Measurements from ENCODE around the gene GCFC2.

- no peak for TF ChIP-seq CTCF (IDR thresholded peaks at IDR 0.05 in 4 of 5, conservative IDR thresholded peaks at IDR 0.05 in 1 of 5)
- no peak for TF ChIP-seq POLR2A (IDR thresholded peaks at IDR 0.05)
These were observed 517 bp downstream of the GCFC2 start for GRCh38 chr2:75710220-75710576.

Measured in gastrocnemius medialis (tissue), 4 donors.